GM19397 (cell line): ENCODE results near the gene MEF2D.
A peak's percentile ranks its signal among the peaks of the same experiment; 100 is the strongest.

Experiments
- ATAC-seq: cut with Tn5 transposase; IDR thresholded peaks from one replicate; pipeline ENCODE4 v1.9.1; 2021; ENCODE audit warnings: mild to moderate bottlenecking, moderate library complexity; ENCODE audit not compliant: unreplicated experiment

The MEF2D gene

DNA sequence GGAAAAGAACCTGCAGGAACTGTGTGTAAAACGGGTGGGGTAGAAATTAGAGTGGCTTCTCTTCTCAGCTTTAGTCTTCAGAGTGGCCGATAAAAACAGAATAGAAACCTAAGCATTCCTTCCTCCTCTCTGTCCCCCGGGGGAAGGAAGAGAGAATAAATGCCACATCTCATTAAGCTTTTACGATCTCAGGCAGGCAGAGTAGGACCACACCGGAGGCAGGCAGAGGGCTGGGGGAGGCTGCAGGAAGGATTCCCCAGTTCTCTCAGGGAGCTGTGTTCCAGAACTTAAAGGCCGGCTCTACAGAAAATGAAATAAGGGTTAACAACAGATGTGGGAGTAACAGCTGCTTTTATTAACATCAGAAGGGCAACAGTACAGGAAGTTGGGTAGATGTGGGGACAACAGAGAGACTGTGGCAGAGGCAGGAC, 24.5 kb upstream of the MEF2D start:
- no peak for ATAC-seq

DNA sequence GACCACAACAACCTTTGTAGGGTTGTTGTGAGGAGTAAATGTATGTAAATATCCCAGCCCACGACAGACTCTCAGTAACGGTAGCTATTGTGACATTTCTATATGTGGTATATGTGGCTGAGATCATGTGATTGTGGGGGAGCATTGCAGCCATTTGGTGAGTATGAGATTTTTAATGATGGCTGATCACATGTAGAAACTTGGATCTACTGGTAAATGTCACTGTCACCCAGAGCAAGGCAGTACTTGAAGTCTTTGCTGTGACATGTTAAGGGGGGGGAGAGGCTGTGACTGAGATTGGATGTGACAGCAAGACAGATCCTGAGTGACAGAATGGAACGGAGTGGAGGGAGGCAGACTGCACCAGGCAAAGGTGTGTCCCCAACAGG, 23.9 kb upstream of the MEF2D start:
- ATAC-seq = no peak

DNA sequence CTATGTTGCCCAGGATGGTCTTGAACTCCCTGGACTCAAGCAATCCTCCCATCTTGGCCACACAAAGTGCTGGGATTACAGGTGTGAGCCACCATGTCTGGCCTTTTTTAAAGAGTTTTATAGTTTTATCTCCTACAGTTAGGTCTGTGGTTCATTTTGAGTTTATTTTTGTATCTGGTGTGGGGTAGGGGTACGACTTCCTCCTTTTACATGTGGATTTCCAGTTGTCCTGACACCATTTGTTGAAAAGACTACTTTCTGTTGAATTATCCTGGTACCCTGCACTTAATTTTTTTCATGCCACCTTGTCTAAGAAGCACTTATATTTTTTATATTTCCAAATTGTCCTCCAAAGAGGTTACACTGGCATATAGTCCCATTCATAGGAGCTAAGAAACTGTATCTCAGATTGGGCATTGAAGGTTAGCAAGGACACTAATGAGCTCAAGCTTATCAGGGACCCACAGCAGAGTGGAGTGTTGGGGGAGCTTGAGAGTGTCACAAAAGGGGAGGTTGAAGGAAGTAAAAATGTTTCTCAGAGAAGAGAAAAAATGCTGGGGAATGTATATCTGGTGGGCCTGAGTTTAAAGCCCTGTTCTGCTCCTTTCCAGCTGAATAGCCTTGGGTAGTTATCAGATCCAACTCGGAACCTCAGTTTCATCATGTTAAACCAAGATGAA, 23.4 kb upstream of the MEF2D start:
- ATAC-seq = no peak

DNA sequence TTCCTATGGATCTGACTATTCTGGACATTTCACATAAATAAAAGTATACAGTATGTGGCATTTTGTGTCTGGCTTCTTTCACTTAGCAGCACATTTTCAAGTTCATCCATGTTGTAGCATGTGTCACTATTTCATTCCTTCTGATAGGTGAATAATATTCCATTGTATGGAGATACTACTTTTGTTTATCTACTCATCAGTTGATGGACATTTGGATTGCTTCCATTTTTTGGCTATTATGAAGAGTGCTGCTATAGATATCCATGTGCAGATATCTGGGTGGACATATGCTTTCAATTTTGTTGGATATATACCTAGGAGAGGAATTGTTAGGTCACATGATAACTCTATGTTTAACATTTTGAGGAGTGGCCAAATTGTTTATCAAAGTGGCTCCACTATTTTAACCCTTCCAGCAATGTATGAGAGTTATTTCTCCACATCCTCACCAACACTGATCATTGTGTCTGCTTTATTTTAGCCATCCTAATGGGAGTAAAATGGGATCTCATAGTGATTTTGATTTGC, 21.9 kb upstream of the MEF2D start:
- ATAC-seq = no peak

DNA sequence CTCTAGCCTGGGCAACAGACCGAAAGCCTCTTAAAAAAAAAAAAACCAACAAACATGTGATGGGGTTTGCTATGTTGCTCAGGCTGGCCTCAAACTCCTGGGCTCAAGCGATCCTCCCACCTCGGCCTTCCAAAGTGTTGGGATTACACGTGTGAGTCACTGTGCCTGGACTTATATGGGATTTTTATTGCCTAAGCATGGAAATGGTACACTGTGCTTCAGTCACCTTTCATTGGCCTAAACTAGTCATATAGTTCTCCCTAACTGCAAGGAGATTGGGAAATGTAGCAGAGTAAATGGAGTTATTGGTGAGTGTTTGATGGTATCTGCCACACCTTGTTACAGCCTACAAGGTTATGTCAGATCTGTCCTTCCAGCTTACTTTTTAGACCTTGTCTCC, 17.2 kb upstream of the MEF2D start:
- ATAC-seq = no peak

DNA sequence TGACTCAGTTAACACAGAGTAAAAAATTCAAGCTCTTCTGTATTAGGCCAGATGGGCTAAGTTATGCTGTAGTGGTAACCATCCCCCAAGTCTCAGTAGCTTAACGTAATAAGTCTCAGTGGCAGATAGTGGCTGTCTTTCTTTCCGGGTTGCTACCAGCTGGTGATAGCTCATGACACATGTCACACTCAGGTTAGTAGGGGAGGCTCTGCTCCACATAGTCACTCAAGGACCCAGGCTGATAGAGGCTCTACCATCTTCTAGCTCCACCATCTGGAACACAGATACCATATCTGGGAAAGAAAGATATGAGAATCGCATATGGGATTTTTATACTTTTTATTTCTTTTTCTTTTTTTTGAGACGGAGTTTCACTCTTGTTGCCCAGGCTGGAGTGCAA, 16.2 kb upstream of the MEF2D start:
- no peak for ATAC-seq

DNA sequence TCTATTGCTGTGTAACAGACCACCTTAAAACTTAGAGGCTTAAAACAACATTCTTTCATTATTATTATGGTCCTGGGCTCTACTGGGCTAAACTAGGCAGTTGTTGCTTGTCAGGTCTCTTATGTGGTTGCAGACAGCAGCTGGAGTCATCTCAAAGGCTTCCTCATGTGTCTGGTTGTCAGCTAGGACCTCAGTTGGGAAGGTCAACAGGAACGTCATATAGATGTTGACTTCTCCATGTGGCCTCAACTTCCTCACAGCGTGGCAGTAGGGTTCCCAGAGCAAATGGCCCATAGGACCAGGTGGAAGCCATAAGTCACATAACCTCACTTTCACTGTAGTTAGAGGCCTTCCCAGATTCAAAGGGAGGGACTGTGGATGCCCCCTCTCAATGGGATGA, 15.4 kb upstream of the MEF2D start:
- ATAC-seq = no peak

DNA sequence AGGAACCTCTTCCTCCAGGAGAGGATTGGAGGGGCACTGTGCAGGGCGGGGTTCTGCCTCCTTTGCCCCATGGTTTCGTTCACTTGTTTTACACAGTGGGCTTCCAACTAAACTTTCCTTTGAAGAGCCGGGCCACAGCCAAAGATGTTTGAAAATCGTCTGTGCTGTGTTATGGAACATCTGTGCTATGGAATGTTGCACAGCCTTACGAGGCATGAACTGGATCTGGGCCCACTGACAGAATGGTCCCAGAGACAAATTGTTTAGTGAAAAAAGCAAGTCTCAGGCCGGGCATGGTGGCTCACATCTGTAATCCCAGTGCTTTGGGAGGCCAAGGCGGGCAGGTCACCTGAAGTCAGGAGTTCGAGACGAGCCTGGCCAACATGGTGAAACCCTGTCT, 12.6 kb upstream of the MEF2D start:
- no peak for ATAC-seq

DNA sequence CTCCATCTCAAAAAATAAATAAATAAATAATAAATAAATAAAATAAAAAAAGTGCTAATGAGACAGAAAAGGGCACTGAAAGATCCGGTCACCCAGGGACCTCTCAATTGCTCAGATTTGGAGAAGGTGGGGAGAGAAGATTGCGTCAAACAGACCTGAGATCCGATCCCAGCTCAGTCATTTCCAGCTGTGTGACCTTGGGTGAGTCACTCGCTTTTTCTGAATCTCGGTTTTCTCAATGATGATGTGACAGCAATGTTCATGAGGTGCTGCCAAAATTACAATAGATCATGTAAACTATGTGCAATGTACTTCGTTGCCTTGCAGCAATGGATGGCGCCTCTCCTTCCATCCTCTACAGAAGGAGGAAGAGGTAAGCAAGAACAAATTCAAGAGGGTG, 11.1 kb upstream of the MEF2D start:
- ATAC-seq = no peak

DNA sequence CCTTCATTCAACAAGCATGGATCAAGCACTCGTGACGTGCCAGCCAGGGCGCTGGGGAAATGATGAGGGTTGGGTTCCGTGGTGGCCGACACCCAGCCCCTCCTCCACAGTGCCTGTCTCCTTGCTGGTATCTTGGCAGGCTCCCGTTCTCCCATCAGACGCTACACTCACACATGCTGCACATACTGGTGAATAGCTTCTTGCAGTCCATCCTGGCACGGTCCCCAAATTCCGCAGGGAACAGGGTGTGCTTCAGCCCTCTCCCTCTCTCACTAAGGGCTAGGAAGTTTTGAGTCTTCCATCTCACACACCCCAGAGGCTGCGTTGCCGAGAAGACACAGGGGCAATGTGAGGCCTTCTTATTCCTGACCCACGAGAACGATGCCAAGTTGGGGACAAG, 10.1 kb upstream of the MEF2D start:
- ATAC-seq = no peak

DNA sequence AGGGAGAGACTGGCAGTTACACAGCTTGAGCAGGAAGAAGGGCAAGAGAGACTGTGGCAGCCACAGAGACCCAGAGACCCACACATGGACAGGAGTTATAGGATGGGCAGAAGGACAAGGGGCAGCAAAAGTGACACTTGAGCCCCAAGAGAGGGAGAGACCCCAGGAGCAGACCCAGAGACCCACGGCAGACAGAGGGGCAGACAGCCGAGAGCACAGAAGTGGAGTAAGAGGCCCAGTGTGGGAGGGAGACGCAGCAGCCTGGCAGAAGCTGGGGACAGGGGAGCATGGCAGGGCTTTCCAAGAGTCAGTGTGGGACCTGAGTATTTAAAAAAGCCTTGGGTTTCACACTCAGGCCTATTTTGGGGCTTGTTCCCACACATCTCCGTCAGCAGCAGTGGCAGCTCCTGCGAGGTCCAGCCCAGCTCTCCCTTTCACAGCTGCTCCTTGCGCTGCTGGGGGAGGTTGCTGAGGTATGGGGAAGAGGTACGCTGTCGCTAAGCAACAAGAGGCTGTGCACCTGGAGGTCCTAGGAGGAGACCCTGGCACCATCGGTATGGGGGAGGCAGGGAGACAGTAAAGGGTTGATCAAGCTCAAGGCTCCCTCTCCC, 9.0 kb upstream of the MEF2D start:
- ATAC-seq = no peak

DNA sequence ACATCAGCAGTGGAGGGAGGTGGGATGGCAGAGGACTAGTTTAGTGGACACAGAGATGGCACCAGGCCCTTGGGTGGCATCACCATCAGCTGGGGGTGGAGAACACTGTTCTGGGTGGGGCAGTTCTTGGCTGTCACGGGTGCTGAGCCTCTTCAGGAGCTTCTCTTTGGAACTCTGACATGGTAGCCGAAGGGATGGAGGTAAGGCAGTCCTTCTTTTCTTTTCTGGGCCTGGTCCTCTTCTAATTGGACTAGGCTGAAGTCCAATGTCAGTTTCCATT, 8.3 kb upstream of the MEF2D start:
- no peak for ATAC-seq

DNA sequence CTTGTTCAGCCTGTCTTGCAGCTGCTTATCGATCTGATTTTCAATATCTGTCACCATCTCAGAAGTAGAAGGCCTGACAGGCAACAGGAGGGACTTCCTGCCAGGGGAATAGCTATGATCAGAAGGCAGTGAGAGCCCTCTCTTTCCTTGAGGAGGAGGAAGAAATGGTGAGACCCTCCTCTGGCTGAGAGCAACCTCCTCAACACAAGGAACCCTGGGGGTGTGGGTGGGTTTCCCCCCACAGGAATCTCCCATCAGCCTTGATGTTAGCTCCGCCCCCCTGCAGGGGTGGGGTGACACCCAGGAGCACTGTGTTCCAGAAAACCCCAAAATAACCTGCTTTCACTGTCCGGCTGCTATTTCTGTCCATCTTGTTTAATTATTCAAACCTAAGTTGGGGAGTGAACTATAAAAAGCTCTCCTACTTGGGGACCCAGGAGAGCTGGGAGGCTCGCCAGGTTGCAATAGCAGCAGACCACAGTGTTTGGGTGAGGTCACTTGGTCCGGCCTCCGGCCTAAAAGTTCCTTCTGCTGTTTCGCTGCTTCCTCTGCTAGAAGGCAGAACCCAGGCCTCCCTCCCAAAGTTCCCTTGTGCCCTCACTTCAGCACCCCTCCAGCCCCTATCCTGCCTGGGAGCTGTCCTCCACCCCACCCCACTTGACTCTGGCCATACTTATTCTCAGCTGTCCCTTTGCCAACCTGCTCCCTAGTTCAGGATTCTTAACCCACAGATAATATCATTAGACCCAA, 7.8 kb upstream of the MEF2D start:
- no peak for ATAC-seq

DNA sequence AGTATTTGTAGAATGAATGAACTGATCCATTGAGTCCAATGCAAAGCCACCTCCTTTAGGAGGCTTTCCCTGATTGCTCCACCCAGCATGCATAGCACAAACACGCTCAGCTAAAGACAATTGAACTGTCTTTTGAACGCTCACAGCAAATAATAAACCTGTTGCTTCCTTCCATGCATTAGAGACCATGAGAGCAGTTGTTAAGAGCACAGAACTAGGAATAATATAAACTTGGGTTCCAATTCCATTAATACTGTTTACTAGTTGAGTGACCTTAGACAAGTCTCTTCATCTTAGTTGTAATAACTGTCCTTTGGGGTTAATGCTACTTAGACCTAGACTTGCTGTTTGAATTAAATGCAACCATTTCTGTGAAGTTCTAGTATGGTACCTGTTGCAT, 5.9 kb upstream of the MEF2D start:
- no peak for ATAC-seq

DNA sequence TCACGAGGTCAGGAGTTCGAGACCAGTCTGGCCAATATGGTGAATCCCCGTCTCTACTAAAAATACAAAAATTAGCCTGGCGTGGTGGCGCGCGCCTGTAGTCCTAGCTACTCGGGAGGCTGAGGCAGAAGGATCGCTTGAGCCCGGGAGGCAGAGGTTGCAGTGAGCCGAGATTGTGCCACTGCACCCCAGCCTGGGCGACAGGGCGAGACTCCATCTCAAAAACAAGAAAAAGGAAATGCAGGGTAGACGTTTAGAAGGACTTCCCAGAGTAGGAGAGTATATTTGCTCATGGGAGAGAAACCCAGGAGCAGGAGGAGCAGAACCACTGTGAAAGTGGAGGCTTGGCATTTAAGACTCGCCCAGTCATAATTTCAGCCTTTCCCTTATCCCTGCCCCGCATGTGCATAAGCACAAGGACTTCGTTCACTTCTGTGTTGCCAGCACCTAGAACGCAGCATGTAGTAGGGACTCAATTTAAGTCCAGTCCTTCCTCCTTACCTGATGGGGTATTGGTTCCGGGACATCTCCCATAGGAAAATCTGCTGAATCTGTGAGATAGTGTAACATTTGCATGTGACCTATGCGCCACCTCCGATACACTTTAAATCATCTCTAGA, 5.2 kb upstream of the MEF2D start:
- no peak for ATAC-seq

DNA sequence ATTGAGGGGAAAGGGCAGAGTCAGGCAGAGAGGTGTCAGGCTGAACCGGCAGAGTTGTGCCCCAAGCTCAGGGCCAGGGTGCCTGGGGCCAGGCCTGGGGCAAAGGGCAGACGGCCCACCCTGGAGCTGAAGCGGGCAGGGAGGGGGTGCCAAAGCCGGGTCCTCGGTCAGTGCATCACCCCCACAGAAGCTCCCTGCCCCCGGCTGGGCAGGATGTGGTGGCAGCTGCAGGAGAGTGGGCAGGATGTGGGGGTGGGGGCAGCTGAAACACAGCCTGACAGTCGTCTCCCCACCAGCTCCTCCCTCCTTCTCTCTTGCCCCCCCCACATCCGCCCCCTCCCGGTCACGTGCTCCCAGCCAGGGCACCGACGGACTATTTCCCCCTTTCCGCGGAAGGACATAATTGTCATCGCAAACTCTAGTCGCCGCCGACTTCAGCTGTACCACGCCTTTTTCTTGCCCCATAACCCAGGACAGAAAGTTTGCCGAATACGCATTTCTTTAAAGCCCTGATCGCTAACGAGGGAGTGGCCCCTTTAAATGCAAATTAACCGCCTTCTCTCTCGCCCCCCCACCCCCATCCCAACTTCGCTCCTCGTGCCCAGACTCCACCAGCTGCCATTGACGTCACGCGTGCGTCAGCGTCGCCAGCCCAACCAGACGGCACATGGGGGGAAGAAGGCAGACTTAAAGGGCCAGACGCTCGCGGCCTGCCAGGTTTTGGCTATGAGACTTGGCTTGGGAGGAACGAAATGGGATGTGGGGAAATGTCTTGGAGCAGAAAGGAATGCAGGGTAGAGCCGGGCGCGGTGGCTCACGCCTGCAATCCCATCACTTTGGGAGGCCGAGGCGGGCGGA, 4.5 kb upstream of the MEF2D start:
- peak; percentile 44 for ATAC-seq

DNA sequence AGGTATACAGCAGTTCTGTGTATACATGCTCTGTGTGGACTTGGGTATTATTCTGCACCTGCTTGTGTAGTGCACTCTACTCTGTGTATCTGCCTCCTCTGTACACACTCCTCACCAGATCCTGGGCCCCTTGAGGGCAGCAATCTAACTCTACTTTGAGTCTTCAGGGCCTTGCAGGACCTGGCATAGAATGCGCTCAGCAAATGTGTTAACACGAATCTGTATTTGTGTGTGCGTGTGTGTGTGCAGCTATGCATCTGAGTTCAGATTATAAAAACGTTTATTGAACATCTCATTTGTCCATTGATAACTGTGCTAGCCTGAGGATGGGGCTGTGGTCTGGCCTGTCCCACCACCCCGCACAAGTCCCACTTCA, 3.9 kb upstream of the MEF2D start:
- ATAC-seq = no peak

DNA sequence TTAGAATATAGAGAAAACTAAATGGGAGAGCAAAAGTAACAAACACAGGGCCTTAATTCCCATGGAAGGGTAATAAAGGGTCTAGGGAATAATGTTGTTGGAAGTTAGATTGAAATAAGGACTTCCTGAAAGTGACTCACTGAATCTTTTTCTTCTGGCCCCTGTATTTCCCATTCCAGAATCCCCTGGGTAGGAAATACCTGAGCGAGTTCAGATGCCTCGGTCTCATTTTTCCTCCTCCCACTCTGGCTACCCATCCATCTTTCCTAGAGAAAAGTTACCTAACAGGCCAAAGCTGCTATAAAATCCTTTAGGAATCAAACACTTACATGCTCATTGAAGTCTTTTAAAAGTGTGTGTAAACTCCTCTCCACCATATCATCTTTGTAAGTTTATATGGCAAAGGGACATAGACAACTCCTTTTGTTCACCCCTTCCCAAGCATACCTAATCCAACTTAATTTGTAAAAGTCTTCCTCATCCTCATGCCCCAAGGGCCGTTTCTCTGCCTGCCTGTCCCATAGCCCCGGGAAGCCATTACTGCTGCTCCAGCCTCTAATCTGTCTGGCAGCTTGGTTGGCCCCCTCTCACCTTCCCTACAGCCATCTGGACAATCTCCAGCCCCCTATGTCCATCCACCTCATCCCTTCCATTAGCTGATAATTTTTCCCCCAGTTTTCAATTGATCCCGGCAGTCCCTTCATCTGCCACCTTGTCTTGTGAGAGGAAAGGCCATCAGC, 3.3 kb upstream of the MEF2D start:
- no peak for ATAC-seq

DNA sequence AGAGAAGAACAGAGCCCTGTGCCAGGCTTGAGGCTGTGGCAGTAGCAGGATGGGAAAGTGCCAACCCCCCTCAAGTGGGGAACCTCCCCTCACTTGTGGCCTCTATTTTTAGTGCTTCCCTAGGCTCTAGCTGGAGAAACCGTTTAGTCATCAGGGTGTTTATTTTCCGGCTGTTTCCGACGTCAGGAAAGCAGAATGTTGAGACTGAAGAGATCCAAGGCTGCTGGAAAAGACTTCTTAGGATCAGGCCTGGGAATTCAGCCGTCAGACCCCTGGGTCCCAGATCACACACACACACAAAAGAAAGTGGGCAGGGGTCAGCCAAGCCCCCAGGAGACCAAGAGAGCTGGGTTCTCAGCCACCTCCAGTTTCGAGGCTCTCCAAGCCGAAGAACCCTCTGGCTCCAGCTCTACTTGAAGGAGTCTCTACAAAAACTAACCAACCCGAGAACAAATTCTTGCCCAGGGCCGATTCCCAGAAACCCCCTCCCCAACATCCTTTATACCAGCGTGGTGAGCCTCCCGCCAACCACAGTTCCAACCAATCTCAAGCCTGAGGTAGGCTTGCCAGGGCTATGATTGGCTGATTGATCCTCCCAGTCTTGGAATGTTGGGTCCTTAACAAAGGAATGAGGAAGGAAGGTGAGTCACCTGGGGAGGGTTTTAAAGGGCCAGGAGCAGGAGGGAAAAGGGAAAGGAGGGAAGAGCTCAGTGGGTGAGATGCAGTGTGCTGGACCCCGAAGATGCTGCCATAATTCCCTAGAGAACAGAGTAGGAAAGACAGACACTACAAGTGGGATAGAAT, 2.5 kb upstream of the MEF2D start:
- no peak for ATAC-seq
